GM19455 (cell line): Measurements from ENCODE around the gene RCC1.
A peak's percentile ranks its signal among the peaks of the same experiment; 100 is the strongest.
"Not testable (repeated sequence)": the region's sequence is repeated elsewhere in the genome, so short reads cannot be mapped to it uniquely, and the experiment has no call there.

Experiments
- ATAC-seq: cut with Tn5 transposase; IDR thresholded peaks from one replicate; pipeline ENCODE4 v1.9.1; 2021; ENCODE audit not compliant: unreplicated experiment

The RCC1 gene

GRCh38 chr1:28505406-28506187 is at the start of gene RCC1:
Gene RCC1, plus strand, starts transcription at chr1:28506043. Its CDS starts 23,824 bp downstream, at chr1:28529867.
- peak; percentile 73 for ATAC-seq

GRCh38 chr1:28456078-28456477 is 49.8 kb upstream of the RCC1 start:
- no peak for ATAC-seq

- ATAC-seq: no peak
Observed at GRCh38 chr1:28457678-28458077, 48.2 kb upstream of the RCC1 start.

- ATAC-seq: no peak
Observed at GRCh38 chr1:28458237-28459228, 47.3 kb upstream of the RCC1 start.

- ATAC-seq: no peak
Observed at GRCh38 chr1:28466226-28466778, 39.5 kb upstream of the RCC1 start.

GRCh38 chr1:28470146-28470545 is 35.7 kb upstream of the RCC1 start:
- no peak for ATAC-seq

GRCh38 chr1:28479497-28479896 is 26.3 kb upstream of the RCC1 start:
- ATAC-seq: not testable (repeated sequence)

- no peak for ATAC-seq
Observed at GRCh38 chr1:28480308-28480707, 25.5 kb upstream of the RCC1 start.

GRCh38 chr1:28482138-28482537 is 23.7 kb upstream of the RCC1 start:
- no peak for ATAC-seq

- ATAC-seq: no peak
Observed at GRCh38 chr1:28482702-28483101, 23.1 kb upstream of the RCC1 start.

- ATAC-seq: no peak
Observed at GRCh38 chr1:28494737-28495136, 11.1 kb upstream of the RCC1 start.

- no peak for ATAC-seq
Observed at GRCh38 chr1:28499553-28499952, 6.3 kb upstream of the RCC1 start.

- ATAC-seq: no peak
Observed at GRCh38 chr1:28501925-28502324, 3.9 kb upstream of the RCC1 start.

GRCh38 chr1:28503117-28503516 is 2.7 kb upstream of the RCC1 start:
- no peak for ATAC-seq

GRCh38 chr1:28506907-28507246 is 1.0 kb downstream of the RCC1 start:
- no peak for ATAC-seq

- ATAC-seq: no peak
Observed at GRCh38 chr1:28507247-28507645, 1.4 kb downstream of the RCC1 start.

GRCh38 chr1:28507646-28508434 is 2.0 kb downstream of the RCC1 start:
- no peak for ATAC-seq

- no peak for ATAC-seq
Observed at GRCh38 chr1:28508435-28508754, 2.6 kb downstream of the RCC1 start.

GRCh38 chr1:28509705-28510272 is 3.9 kb downstream of the RCC1 start:
- no peak for ATAC-seq

- ATAC-seq: no peak
Observed at GRCh38 chr1:28510273-28510969, 4.6 kb downstream of the RCC1 start.
